MV-4-11 (cell line): ENCODE results near the gene PRTN3.
A peak's percentile ranks its signal among the peaks of the same experiment; 100 is the strongest.
"Not testable (repeated sequence)": the region's sequence is repeated elsewhere in the genome, so short reads cannot be mapped to it uniquely, and the experiment has no call there.

Source experiments
- DNase-seq: peaks from one replicate; lab custom pipeline; 2025; lab: John Stamatoyannopoulos, UW

The PRTN3 gene

GRCh38 chr19:866769-867300 is 26.0 kb downstream of the PRTN3 start:
- no peak for DNase-seq

GRCh38 chr19:867301-867793 is 26.5 kb downstream of the PRTN3 start:
- DNase-seq: no peak

DNA sequence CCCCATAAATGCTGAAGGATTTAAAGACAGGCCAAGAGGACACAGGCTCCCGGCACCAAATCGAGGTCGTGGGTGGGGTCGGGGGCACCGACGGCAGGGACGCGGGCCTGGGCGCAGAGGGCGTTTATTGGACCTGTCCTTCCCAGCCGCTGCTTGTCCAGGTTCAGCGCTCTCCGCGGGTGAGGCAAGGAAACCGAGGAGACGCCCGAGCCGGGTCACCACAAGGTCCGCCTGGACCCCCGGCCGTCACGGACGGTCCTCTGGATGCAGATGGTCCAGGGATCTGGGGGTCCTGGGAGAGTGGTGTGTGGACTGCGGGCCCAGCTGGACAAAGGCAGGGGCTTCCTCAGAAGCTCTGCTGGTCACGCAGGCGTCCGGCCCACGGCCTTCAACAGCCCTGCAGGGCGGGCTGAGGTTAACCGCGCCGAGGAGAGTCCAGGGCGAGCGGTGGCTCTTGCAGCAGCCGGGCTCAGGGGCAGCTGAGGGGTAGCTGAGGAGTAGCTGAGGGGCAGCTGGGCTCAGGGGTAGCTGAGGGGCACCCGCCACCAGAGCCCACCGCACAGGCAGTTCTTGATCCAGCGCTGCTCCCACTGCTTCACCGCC is 27.2 kb downstream of the PRTN3 start:
- no peak for DNase-seq

GRCh38 chr19:868458-869244 is 27.9 kb downstream of the PRTN3 start:
- no peak for DNase-seq

DNA sequence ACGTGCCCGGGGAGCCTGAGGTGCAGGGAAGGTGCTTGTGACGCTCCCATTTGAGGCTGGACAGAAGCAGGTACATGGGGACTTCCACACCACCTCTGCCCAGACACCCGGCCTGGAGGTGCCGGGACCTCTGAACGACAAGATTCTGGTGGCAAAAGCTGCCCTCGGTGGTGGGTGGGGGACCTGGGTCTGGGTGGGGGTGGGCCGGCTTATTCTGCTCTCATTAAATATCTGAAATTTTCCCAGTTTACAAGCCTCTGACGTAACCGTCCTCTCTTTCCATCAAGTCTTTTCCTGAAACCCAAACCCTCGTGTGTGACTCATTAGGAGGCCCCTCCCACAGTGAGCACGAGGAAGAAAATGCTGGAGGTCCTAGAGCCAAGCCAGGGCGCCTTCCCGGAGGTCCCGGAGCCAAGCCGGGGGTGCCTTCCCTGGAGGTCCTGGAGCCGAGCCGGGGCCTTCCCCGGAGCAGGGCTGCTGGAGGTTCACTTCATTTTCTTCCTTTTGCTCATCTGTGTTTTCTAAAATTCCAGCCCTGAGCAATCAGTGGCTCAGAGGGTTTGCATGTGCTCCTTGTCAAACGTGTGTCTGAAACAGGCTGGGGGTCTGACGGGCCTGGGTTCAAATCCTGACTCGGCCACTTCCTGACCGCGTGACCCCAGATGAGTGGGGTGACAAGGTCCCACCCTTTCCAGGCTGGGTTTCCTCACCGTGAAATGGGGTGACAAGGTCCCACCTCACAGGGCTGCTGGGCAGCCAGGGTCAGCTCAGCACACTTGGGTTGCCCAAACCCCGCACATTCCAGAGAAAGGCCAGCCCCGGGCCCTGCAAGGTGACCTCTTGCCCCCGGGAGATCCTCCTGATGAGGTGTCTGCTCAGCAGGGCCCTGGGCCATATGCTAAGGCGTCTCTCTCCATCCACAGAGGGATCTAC is 28.7 kb downstream of the PRTN3 start:
- peak; percentile 73 for DNase-seq

DNA sequence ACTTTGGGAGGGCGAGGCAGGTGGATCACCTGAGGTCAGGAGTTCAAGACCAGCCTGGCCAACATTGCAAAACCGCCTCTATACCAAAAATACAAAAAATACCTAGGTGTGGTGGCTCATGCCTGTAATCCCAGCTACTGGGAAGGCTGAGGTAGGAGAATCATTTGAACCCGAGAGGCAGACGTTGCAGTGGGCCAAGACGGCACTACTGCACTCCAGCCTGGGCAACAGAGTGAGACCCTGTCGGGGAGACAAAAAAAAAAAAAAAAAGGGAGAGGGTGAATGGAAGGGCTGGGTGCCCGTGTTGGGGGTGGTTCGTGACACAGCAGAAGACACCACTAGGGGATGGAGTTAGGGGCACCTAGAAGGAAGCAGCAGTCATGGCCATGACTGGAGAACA is 29.5 kb downstream of the PRTN3 start:
- no peak for DNase-seq

- no peak for DNase-seq
These were observed 30.2 kb downstream of the PRTN3 start for GRCh38 chr19:870963-871401.

GRCh38 chr19:871446-872265 is 30.9 kb downstream of the PRTN3 start:
- DNase-seq: no peak

- DNase-seq: peak; percentile 90
These were observed 31.6 kb downstream of the PRTN3 start for GRCh38 chr19:872266-872951.

- DNase-seq: peak; percentile 71
These were observed 32.3 kb downstream of the PRTN3 start for GRCh38 chr19:873084-873483.

DNA sequence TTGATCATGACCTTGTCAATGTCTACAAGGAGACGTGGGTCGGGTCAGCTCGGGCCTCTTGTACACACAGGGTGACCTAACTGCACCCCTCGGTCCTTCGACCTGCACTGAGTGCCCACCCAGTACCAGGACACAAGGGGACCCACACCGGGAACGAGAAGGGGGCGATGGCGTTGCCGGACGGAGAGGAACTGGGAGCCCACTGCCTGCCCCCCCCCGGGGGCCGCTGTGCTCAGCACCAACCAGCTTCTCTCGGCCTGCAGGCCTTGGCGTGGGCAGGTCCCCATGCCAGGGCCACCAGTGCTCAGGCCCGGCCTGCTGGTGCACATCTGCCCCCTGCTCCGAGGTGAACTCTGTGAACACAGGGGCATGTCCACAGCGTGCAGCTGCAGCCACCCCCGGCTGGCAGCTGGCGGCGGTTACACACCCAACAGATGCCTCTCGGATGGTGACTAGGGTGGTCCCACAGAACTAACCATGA is 32.8 kb downstream of the PRTN3 start:
- no peak for DNase-seq

DNA sequence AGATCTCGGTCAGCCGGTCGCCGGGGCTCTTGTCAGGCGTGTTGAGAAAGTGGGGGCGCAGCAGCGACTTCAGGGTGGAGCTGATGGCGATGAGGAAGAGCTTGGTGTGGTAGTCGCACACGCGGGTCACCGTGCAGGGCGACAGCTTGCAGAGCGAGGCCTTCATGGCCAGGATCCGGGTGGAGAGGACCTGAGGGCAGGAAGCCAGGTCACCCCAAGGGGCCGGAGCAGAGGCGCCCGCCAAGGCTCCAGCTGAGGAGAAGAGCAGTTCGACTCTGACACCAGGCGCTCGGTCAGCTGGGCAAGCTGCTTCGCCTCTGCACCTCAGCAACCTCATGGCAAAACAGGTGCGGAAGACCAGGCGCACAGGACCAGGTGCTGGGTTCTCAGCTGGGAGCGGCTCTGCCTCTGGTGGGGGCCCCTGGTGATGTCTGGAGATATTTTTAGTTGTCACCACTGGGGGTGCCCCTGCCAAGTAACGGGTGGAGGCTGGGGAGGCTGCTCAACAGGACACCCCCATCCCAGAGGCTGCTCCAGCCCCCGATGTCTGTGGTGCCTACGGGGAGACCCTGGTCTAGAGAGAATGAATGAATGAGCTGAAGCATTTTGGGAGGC is 34.6 kb downstream of the PRTN3 start:
- DNase-seq: no peak

- DNase-seq: no peak
These were observed 35.3 kb downstream of the PRTN3 start for GRCh38 chr19:876089-876488.

- DNase-seq: no peak
These were observed 36.0 kb downstream of the PRTN3 start for GRCh38 chr19:876780-877314.

DNA sequence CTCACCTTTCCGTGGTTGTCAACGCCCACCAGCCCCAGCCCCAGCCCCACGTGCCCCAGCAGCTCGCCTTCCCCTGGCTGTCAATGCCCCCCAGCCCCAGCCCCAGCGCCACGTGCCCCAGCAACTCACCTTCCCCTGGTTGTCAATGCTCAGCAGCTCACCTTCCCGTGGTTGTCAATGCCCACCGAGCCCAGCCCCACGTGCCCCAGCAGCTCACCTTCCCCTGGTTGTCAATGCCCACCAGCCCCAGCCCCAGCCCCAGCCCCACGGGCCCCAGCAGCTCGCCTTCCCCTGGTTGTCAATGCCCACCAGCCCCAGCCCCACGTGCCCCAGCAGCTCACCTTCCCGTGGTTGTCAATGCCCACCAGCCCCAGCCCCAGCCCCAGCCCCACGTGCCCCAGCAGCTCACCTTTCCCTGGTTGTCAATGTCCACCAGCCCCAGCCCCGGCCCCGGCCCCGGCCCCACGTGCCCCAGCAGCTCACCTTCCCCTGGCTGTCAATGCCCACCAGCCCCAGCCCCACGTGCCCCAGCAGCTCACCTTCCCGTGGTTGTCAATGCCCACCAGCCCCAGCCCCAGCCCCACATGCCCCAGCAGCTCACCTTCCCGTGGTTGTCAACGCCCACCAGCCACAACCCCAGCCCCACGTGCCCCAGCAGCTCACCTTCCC is 37.3 kb downstream of the PRTN3 start:
- DNase-seq: not testable (repeated sequence)

DNA sequence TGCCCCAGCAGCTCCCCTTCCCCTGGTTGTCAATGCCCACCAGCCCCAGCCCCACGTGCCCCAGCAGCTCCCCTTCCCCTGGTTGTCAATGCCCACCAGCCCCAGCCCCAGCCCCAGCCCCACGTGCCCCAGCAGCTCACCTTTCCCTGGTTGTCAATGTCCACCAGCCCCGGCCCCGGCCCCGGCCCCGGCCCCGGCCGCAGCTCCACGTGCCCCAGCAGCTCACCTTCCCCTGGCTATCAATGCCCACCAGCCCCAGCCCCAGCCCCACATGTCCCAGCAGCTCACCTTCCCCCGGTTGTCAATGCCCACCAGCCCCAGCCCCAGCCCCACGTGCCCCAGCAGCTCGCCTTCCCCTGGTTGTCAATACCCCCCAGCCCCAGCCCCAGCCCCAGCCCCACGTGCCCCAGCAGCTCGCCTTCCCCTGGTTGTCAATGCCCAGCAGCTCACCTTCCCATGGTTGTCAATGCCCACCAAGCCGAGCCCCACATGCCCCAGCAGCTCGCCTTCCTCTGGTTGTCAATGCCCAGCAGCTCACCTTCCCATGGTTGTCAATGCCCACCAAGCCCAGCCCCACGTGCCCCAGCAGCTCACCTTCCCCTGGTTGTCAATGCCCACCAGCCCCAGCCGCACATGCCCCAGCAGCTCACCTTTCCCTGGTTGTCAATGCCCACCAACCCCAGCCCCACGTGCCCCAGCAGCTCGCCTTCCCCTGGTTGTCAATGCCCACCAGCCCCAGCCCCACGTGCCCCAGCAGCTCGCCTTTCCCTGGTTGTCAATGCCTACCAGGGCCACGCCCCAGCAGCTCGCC is 38.2 kb downstream of the PRTN3 start:
- not testable (repeated sequence) for DNase-seq

- DNase-seq: no peak
These were observed 39.1 kb downstream of the PRTN3 start for GRCh38 chr19:879711-880438.
